Colonic mucosa (tissue), 4 donors: ENCODE results near the gene DDX42. TPM values are rescaled to one million over a fixed set of nuclear protein-coding genes. Genes with fewer than 3 reads are reported as not detected.

Experiments
- DNase-seq: peaks from one replicate; pipeline ENCODE4 v3.0.0-alpha.2; 2020
- H3K27ac ChIP-seq: fragments of 200-600 bp; one replicate; pipeline ENCODE4 v1.8.0; 2021
- H3K27me3 ChIP-seq: fragments of 200-600 bp; one replicate; pipeline ENCODE4 v1.8.0; 2021
- H3K36me3 ChIP-seq: fragments of 200-600 bp; one replicate; pipeline ENCODE4 v1.8.0; 2021
- H3K4me1 ChIP-seq: fragments of 200-600 bp; one replicate; pipeline ENCODE4 v1.8.0; 2021; ENCODE audit warnings: mild to moderate bottlenecking
- H3K4me3 ChIP-seq: fragments of 200-600 bp; one replicate; pipeline ENCODE4 v1.8.0; 2021
- H3K9ac ChIP-seq, 2 donors: one replicate each; pipeline ENCODE4 v1.7.0; 2013; ENCODE audit warnings: control low read depth in 2 of 2, low read depth in 2 of 2, low read length in 2 of 2
- H3K9me3 ChIP-seq: fragments of 200-600 bp; one replicate; pipeline ENCODE4 v1.8.0; 2021
- intact Hi-C: fragments of 100-400 bp; cut with DNase I; formaldehyde crosslinking; loops from one replicate; pipeline ENCODE4 v1.14.1; 2022
- total RNA-seq, 2 donors: library from RNA; stranded (reverse); fragmentation: NEBNext Ultra II Directional in 1 of 2; extraction: Animal tissue kit (Norgen Biotek cat#: 25700) in 1 of 2; gene quantifications; one replicate each; pipeline ENCODE4 v1.2.1, GENCODE V29; 2021
- TF ChIP-seq, protein P1 (sequence below): fragments of 200-600 bp; IDR thresholded peaks from one replicate; pipeline ENCODE4 v1.8.0; 2022; ENCODE audit warnings: antibody characterized with exemption, mild to moderate bottlenecking
- donor health status: healthy.
- donor health status: DM: no; HTN: no; CAD: no.
- donor health status: DM: no; HTN: no; CAD: no.

DDX42 gene
- total RNA-seq, 2 donors from 2014 or later: 71.1 to 74.5 TPM

DNA sequence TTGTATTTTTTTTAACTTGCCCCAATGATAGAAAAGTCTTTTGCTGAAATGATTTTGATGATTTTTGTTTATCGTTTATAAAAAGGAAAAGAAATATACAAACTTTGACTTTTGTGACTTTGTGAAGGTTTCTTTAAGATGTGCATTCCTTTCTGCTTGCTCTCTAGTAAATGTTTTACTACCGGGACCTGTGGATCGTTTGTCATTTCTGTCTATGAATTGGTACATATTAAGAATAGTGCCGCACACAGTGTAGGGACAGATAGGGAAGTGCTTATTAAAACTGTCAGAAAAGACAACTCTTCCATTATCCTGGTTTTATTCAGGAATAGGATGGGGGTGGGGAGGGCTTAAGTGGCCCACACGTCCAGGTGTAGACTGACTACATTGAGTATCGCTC, 45.2 kb downstream of the DDX42 start:
- H3K36me3 ChIP-seq: peaks cover 18% of the 10 kb centered on the region
- DNase-seq: no peak
- no peak overlapping the region for H3K27ac ChIP-seq
- H3K9me3 ChIP-seq: no peaks in the 10 kb centered on the region
- H3K9ac ChIP-seq: no peak overlapping the region
- H3K4me1 ChIP-seq: no peaks in the 10 kb centered on the region
- no peaks in the 10 kb centered on the region for H3K27me3 ChIP-seq
- TF ChIP-seq, protein P1, sequence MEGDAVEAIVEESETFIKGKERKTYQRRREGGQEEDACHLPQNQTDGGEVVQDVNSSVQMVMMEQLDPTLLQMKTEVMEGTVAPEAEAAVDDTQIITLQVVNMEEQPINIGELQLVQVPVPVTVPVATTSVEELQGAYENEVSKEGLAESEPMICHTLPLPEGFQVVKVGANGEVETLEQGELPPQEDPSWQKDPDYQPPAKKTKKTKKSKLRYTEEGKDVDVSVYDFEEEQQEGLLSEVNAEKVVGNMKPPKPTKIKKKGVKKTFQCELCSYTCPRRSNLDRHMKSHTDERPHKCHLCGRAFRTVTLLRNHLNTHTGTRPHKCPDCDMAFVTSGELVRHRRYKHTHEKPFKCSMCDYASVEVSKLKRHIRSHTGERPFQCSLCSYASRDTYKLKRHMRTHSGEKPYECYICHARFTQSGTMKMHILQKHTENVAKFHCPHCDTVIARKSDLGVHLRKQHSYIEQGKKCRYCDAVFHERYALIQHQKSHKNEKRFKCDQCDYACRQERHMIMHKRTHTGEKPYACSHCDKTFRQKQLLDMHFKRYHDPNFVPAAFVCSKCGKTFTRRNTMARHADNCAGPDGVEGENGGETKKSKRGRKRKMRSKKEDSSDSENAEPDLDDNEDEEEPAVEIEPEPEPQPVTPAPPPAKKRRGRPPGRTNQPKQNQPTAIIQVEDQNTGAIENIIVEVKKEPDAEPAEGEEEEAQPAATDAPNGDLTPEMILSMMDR: no peak
- intact Hi-C loops: no loop called here
- no peak overlapping the region for H3K4me3 ChIP-seq

DNA sequence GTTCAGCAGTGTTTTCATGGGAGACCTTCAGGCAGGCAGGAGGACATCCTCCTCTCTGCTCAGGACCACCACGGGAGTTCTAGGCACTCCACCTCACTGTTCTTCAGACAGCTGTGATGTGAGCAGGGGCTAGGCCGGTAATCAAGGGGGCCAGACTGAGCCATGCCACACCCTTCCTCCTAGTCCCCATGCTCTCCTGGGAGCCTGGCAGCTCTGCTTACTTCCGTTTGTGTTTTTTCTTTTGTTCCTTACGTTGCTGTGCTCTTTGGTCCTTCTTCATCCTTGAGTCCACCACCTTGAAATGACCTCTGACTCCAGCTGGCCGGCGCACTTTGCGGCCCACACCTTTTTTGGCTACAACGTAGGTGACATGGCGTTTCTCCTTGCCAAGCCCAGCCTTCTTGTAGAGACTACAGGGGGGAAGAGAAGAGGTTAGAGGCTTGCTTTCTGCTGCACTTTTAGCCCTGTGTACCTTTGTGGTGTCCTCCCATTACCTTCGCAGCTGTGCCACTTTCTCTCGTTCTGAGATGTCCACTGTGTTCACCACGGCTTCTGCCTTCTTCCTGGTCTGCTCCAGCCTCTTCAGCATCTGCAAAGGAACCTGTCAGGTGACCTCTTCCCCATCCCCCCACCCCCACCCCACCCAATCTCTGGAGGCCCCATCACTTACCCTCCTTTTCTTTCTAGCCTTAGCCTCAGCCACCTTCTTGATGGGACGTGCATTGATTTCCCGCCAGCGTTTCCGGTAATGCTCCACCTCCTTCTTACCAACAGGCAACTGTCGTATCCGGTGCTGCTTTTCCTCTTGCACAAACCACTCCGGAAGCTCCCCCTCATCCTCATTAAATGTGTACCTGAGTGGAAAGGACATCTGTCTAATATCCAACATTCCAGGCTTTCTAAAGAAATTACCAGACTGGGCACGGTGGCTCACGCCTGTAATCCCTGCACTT, 45.9 kb downstream of the DDX42 start:
- TF ChIP-seq, protein P1: no peak
- H3K4me1 ChIP-seq: no peaks in the 10 kb centered on the region
- no peak for DNase-seq
- no peaks in the 10 kb centered on the region for H3K27me3 ChIP-seq
- no peak overlapping the region for H3K4me3 ChIP-seq
- no peaks in the 10 kb centered on the region for H3K9me3 ChIP-seq
- intact Hi-C loops: loop anchor here (10.0 kb wide), 1 partner anchor 45 kb away; the partner anchor contains the start of genes CCDC47 and DDX42
- no peak overlapping the region for H3K9ac ChIP-seq
- H3K36me3 ChIP-seq: peaks cover 21% of the 10 kb centered on the region
- no peak overlapping the region for H3K27ac ChIP-seq

DNA sequence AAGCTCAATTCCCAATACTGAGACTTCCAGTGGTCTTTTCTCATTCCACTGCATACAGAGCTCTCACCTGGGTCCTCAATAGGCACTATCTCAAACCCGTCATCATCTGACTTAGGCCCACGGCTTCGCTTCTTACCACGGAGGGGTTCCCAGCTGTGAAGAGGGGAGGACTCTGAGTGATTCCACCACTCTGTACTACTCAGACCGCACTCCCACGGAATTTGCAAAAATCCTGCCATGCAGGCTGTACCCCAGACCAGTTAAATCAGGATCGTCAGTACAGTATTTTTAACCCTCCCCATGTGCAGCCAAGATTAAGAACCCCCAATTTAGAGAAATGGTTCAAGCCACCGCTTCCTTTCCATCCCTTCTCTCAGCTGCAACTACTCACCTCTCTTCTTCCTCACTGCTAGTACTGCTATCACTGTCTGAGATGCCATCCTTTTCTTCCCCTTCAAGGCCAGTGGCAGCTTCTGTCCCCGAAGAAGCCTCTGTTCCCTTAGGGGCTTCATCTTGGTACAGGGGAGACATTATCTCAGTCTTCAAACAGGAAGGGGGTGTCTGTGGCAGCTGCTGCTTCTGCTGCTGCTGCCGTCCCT, 47.1 kb downstream of the DDX42 start:
- Histone ChIP-seq H3K27ac (no peak overlapping the region), H3K27me3 (no peaks in the 10 kb centered on the region), H3K4me3 (no peak overlapping the region), H3K4me1 (peaks cover 4% of the 10 kb centered on the region), H3K9ac (no peak overlapping the region), H3K9me3 (no peaks in the 10 kb centered on the region), H3K36me3 (peaks cover 16% of the 10 kb centered on the region)
- TF ChIP-seq, protein P1: no peak
- no peak for DNase-seq
- intact Hi-C loops: loop anchor here (10.0 kb wide), 1 partner anchor 46 kb away; the partner anchor contains the start of genes CCDC47 and DDX42

DNA sequence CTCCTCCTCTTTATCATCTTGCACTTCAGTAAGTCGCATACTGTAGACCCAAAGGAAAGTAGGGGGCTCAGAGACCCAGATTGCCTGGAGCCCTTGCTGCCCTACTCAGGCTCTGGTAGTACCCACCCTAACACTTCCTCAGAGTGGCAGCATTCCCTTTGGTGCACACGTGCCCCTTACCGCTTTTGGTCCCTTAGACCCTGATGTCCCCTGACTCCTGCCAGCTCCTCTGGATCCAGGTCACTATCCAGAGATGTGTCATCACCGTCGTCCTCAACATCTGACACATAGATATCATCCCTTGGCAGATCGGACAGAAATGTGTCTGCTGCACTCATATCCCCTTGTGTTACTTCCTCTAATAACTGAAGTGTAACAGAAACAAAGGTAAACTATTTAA, 47.8 kb downstream of the DDX42 start:
- H3K36me3 ChIP-seq: peaks cover 16% of the 10 kb centered on the region
- intact Hi-C loops: loop anchor here (10.0 kb wide), 1 partner anchor 47 kb away; the partner anchor contains the start of genes CCDC47 and DDX42
- H3K4me1 ChIP-seq: peaks cover 7% of the 10 kb centered on the region

DNA sequence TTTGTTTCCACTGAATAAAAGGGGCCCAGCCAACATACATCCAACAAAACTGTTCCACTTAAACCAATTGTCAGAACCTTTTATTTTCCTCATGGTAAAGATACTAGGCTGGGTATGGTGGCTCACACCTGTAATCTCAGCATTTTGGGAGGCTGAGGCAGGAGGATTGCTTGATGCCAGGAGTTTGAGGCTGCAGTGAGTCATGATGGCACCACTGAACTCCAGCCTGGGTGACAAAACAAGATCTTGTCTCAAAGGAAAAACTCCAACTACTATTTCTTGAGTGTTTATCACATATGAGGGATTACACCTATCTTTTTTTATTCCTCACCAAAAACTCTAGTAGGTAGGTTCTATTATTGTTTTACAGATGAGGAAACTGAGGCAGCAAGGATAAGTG, 48.6 kb downstream of the DDX42 start:
- intact Hi-C loops: loop anchor here (10.0 kb wide), 1 partner anchor 48 kb away; the partner anchor contains the start of genes CCDC47 and DDX42
- Histone ChIP-seq H3K27ac (no peak overlapping the region), H3K36me3 (peaks cover 16% of the 10 kb centered on the region), H3K9ac (no peak overlapping the region), H3K4me3 (no peak overlapping the region), H3K27me3 (no peaks in the 10 kb centered on the region), H3K4me1 (peaks cover 7% of the 10 kb centered on the region), H3K9me3 (no peaks in the 10 kb centered on the region)
- TF ChIP-seq, protein P1: no peak
- DNase-seq: no peak

More for the DNA sequence above, 47.8 kb downstream of the DDX42 start:
- TF ChIP-seq, protein P1: no peak
- Histone ChIP-seq H3K27ac (no peak overlapping the region), H3K9me3 (no peaks in the 10 kb centered on the region), H3K9ac (no peak overlapping the region), H3K27me3 (no peaks in the 10 kb centered on the region), H3K4me3 (no peak overlapping the region)
- no peak for DNase-seq
